ENCODE measurements around the gene RBMS3. TPM values are rescaled to one million over a fixed set of nuclear protein-coding genes. Genes with fewer than 3 reads are reported as not detected.

The RBMS3 gene
- total RNA-seq, 4 donors from 2014 or later: 3.8 to 18.7 (median 14.6) TPM

- TF ChIP-seq POLR2AphosphoS5 (IDR thresholded peaks at IDR 0.05): no peak
- no peak for TF ChIP-seq CTCF (IDR thresholded peaks at IDR 0.05)
- TF ChIP-seq POLR2A (IDR thresholded peaks at IDR 0.05): no peak
- no peak for DNase-seq
- intact Hi-C loops (cut with DNase I; ENCODE audit: low total_unique reads): no loop called here
- Histone ChIP-seq H3K4me3 (no peak overlapping the region), H3K9me3 (no peaks in the 10 kb centered on the region), H3K27me3 (no peaks in the 10 kb centered on the region), H3K4me1 (no peaks in the 10 kb centered on the region), H3K27ac (no peak overlapping the region), H3K36me3 (no peaks in the 10 kb centered on the region)
- in situ Hi-C loops (cut with MboI; ENCODE audit: low pct_ligation_motif_present in 1 of 4, low pct_unique_long_range_greater_than_20kb in 1 of 4, low sequenced_read_pairs in 3 of 4): no loop called here
Observed at GRCh38 chr3:29826712-29827111, 545.8 kb downstream of the RBMS3 start.

- TF ChIP-seq POLR2A (IDR thresholded peaks at IDR 0.05): no peak
- TF ChIP-seq EP300 (IDR thresholded peaks at IDR 0.05; ENCODE audit: low read depth): no peak
- TF ChIP-seq CTCF (IDR thresholded peaks at IDR 0.05): no peak
- no peak for TF ChIP-seq POLR2AphosphoS5 (IDR thresholded peaks at IDR 0.05)
- H3K36me3 ChIP-seq: no peaks in the 10 kb centered on the region
- intact Hi-C loops (cut with DNase I; ENCODE audit: low total_unique reads): no loop called here
Observed at GRCh38 chr3:29827756-29828155, 546.9 kb downstream of the RBMS3 start.

GRCh38 chr3:29829340-29829739 lies 548.5 kb downstream of the RBMS3 start:
- no peaks in the 10 kb centered on the region for H3K27me3 ChIP-seq
- H3K4me3 ChIP-seq: no peak overlapping the region
- no peaks in the 10 kb centered on the region for H3K36me3 ChIP-seq
- DNase-seq: no peak
- intact Hi-C loops (cut with DNase I; ENCODE audit: low total_unique reads): no loop called here
- H3K4me1 ChIP-seq: no peaks in the 10 kb centered on the region
- WGBS, 2 donors (ENCODE audit: low coverage in 1 of 2): 82 to 94% methylated on average over 3 of the region's 3 CpGs
- H3K27ac ChIP-seq: no peak overlapping the region
- in situ Hi-C loops (cut with MboI; ENCODE audit: low pct_ligation_motif_present in 1 of 4, low pct_unique_long_range_greater_than_20kb in 1 of 4, low sequenced_read_pairs in 3 of 4): no loop called here
- peaks cover 0 to 3% of the 10 kb centered on the region in 2 donors for H3K9me3 ChIP-seq
- TF ChIP-seq POLR2A (IDR thresholded peaks at IDR 0.05): no peak

More at GRCh38 chr3:29827756-29828155, 546.9 kb downstream of the RBMS3 start:
- in situ Hi-C loops (cut with MboI; ENCODE audit: low pct_ligation_motif_present in 1 of 4, low pct_unique_long_range_greater_than_20kb in 1 of 4, low sequenced_read_pairs in 3 of 4): no loop called here
- H3K27me3 ChIP-seq: no peaks in the 10 kb centered on the region
- no peaks in the 10 kb centered on the region for H3K4me1 ChIP-seq
- H3K27ac ChIP-seq: no peak overlapping the region
- no peak overlapping the region for H3K4me3 ChIP-seq
- H3K9me3 ChIP-seq: no peaks in the 10 kb centered on the region
- DNase-seq: no peak

- H3K4me3 ChIP-seq: no peak overlapping the region
- no peaks in the 10 kb centered on the region for H3K4me1 ChIP-seq
- no peaks in the 10 kb centered on the region for H3K9me3 ChIP-seq
- in situ Hi-C loops (cut with MboI; ENCODE audit: low pct_ligation_motif_present in 1 of 4, low pct_unique_long_range_greater_than_20kb in 1 of 4, low sequenced_read_pairs in 3 of 4): no loop called here
- TF ChIP-seq EP300 (IDR thresholded peaks at IDR 0.05; ENCODE audit: low read depth) (no peak), POLR2A (IDR thresholded peaks at IDR 0.05) (no peak), POLR2AphosphoS5 (IDR thresholded peaks at IDR 0.05) (no peak), CTCF (IDR thresholded peaks at IDR 0.05) (no peak)
- intact Hi-C loops (cut with DNase I; ENCODE audit: low total_unique reads): no loop called here
- H3K27ac ChIP-seq: no peak overlapping the region
- WGBS, 2 donors (ENCODE audit: low coverage in 1 of 2): 51 to 56% methylated on average over 2 of the region's 2 CpGs
- H3K36me3 ChIP-seq: no peaks in the 10 kb centered on the region
- no peak for DNase-seq
- no peaks in the 10 kb centered on the region for H3K27me3 ChIP-seq
Observed at GRCh38 chr3:29850641-29851040, 569.8 kb downstream of the RBMS3 start.

- TF ChIP-seq EP300 (IDR thresholded peaks at IDR 0.05; ENCODE audit: low read depth) (no peak), CTCF (IDR thresholded peaks at IDR 0.05) (no peak), POLR2AphosphoS5 (IDR thresholded peaks at IDR 0.05) (no peak), POLR2A (IDR thresholded peaks at IDR 0.05) (no peak)
- no peak overlapping the region for H3K27ac ChIP-seq
- no peaks in the 10 kb centered on the region for H3K4me1 ChIP-seq
- 51 to 63% methylated on average over 1 of the region's 1 CpG for WGBS, 2 donors (ENCODE audit: low coverage in 1 of 2)
- H3K36me3 ChIP-seq: no peaks in the 10 kb centered on the region
- H3K27me3 ChIP-seq: no peaks in the 10 kb centered on the region
- no peak for DNase-seq
- intact Hi-C loops (cut with DNase I; ENCODE audit: low total_unique reads): no loop called here
- in situ Hi-C loops (cut with MboI; ENCODE audit: low pct_ligation_motif_present in 1 of 4, low pct_unique_long_range_greater_than_20kb in 1 of 4, low sequenced_read_pairs in 3 of 4): no loop called here
- no peak overlapping the region for H3K4me3 ChIP-seq
- H3K9me3 ChIP-seq: no peaks in the 10 kb centered on the region
Observed at GRCh38 chr3:29852767-29853166, 571.9 kb downstream of the RBMS3 start.
